Left lobe of liver (tissue), 2 donors: ENCODE data around the gene CTIF. TPM values are rescaled to one million over a fixed set of nuclear protein-coding genes. Genes with fewer than 3 reads are reported as not detected.

Experiments
- ATAC-seq: fragments of 200-7000 bp; cut with Tn5 transposase; one replicate; pipeline ENCODE4 v1.9.1; 2020; ENCODE audit warnings: mild to moderate bottlenecking, moderate library complexity
- DNase-seq: peaks from one replicate; pipeline ENCODE4 v3.0.0-alpha.2; 2020; ENCODE audit warnings: low spot score
- total RNA-seq: library from RNA; stranded (reverse); gene quantifications from one replicate; pipeline ENCODE4 v1.2.1, GENCODE V29; 2021
- donor health status: DM: no; HTN: no; CAD: no; lungs with moderate emphysema.
- donor health status: DM: no; HTN: yes; CAD: no.

Gene CTIF
- total RNA-seq, 1 donor from 2014 or later, result 74.4 TPM

DNA sequence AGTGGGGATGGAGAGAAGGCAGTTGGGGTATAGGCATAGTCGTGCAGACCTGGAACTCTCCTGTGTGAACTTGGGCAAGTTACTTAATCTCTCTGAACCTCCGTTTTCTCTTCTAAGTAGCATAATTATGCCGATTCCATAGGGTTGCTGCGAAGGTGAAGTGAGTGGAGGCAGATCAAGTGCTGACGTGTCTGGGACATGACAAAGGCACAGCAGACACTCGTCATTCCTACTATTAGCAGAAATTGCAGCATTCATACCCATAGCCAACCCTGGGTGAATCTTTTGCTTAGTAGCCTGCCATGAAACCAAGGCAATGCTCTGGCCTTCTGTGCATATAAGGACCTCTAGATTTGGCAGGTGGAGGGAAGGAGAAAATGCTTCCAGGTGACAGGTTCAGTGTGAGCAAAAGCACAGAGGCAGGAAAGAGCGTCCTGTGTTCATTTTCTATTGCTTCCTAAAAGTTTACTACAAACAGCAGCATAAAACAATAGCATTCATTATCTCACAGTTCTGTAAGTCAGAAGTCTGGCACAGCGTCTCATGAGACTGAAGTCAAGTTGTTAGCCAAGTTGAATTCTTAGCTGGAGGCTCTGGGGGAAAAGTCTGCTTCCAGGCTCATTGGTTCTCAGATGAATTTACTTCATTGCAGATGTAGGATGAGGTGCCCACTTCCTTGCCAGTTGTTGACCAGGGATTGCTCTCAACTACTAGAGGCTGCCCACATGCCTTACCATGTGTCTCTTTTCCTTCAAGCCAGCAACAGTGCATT, 77.8 kb downstream of the CTIF start:
- no peak for ATAC-seq
- DNase-seq, result no peak

DNA sequence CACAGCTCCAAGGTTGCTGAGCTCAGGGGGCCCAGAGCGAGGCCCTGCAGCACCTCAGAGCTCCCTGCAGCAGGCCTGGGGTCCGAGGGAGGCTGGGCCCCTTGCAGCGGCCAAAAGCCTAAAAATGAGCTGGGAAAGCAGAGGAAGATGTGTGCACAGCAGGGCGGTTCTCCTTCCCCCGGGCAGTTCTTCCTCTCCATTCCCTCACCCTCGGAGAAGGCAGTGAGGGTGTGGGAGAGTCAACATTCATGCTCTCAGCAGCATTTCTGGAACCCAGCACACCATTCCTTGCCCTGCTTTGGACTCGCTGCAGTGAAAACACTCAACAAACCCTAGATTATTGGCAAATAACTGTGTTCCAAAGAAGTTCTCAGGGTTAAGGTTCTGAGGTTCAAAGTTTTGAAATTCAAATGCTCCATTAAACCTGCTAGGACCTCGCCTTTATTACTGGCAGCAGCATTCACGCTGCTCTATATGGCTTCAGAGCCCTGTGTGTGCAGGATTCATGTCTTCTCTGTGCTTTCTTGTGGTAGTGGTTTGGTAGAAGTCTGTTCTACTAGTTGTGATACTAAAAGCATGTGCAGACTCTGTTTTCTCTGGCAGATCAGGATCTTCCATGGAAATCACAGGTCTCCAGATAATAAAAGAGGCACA, 79.1 kb downstream of the CTIF start:
- DNase-seq, result no peak
- ATAC-seq, result no peak

DNA sequence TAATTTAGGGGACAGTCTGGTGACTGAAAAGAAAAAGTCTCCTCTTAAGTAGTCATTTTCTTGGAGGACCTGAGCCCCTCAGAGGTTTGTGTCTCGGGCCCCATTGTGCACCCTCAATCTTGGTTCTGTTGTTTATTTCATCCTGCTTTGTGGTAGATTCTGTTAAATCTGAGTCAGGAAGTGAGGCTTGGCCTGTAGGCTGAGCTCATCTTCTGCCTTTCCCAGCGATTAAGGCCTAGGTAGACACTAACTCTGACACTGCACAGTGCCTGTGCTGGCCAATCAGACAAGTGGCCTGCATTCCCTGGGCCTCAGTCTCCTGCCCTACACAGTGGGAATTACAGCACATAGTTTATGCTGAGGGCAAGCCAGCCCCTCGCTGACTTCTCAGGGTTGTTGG, 80.2 kb downstream of the CTIF start:
- DNase-seq (no peak), ATAC-seq (no peak)

DNA sequence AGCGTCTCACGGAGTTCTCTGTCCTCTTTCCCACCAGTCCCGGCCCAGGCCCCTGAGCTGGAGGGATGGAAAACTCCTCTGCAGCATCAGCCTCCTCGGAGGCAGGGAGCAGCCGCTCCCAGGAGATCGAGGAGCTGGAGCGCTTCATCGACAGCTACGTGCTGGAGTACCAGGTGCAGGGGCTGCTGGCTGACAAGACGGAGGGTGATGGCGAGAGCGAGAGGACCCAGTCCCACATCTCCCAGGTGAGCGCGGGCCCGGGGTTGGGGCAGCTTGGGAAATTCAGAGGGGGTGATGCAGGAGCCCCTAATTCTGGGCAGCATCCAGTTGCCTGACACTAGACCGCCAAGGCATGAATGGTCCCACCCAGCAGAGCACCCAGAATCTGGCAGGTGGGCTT, 80.7 kb downstream of the CTIF start:
- no peak for DNase-seq
- ATAC-seq, result no peak

DNA sequence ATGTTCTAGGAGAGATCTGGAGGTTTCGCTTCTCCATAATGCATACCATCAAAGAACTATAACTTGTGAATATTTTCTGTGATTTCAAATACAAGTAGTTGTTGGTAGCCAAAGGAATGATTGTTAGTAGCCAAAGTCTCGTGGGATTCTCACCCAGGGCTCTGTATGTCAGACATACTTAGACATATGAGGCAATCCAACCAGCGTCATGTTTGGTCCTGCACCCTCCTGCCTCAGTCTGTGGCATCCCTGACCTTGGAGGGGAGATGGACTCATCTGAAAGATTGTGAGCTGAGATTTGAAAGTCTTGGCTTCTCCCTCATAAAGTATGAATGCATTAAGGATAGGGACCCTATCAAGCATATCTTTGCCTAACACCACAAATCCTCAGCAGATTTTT, 81.2 kb downstream of the CTIF start:
- no peak for ATAC-seq
- DNase-seq, result no peak

DNA sequence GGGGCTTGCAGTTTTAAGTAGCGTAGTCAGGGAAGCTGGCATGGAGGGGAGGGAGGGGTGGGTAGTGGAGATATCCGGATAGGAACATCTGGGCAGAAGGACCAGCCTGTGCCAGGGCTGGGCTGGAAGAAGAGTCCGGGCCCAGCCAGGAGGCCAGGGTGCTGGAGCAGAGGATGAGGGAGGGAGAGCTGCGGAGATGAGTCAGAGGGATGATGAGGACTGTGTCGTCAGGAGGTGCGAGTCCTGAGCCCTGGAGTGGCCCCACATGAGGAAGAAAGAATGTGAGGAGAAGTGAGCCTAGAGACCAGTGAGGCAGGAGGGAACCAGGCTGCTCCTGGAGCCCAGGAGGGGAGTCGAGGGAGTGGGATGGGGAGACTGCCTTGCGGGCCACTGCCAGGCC, 82.4 kb downstream of the CTIF start:
- no peak for DNase-seq
- no peak for ATAC-seq

DNA sequence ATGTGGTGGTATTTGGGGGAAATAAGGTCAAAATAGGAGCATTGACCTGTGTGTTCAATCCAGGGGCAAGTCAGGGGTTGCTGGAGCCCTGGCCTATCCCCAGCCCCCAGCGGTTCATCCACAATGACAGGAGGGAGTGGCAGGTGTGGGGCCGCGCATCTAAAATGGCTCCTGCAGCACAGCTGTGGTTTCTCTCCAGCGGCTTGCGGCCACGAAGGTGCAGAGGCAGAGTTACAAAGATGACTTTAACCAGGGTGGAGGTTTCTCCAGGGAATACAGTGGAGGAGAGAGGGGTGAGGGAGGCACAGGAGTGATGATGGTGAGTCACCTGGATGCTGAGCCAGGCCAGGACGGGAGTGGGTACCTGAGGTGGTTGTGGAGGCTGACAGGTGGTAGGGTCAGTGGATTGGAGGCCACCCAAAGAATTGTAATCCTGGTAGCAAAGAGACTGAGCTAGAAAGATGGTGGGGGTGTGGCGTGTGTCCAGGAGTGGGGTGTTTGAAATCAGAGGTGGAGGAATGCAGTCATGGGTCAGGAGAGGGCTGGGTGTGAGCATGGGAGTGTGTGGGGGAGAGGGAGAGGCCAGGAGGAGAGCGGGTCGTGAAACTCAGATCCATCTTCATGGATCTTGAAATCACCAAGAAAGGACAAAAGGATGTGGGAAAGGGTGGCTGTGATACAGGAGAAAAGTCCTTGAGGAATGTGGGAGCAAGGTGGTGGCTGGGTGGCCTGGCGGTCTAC, 83.2 kb downstream of the CTIF start:
- no peak for ATAC-seq
- no peak for DNase-seq

DNA sequence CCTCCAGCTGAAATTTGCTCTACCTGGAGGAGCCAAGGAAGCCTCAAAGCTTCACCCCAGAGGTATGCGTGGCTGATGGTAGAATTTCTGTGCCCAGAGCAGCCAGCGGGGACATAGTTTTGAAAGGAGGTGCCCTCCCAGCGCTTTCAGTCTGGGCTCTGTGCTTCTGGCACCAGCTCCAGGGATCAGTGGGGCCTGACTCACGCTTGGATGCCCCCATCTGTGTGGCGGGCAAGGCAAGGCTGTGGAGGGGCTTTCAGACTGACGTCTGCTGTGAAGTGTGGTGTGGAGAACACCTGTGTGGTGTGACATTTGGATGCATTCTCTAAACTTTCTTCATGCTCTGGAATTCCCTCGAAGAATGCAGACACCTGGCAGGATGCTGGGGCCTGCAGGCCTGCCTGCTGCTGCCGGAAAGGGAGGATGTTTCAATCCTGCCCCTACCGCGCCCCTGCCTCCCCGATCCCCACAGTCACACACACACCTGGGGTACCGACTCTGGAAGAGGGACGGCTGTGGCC, 84.1 kb downstream of the CTIF start:
- ATAC-seq, result no peak

DNA sequence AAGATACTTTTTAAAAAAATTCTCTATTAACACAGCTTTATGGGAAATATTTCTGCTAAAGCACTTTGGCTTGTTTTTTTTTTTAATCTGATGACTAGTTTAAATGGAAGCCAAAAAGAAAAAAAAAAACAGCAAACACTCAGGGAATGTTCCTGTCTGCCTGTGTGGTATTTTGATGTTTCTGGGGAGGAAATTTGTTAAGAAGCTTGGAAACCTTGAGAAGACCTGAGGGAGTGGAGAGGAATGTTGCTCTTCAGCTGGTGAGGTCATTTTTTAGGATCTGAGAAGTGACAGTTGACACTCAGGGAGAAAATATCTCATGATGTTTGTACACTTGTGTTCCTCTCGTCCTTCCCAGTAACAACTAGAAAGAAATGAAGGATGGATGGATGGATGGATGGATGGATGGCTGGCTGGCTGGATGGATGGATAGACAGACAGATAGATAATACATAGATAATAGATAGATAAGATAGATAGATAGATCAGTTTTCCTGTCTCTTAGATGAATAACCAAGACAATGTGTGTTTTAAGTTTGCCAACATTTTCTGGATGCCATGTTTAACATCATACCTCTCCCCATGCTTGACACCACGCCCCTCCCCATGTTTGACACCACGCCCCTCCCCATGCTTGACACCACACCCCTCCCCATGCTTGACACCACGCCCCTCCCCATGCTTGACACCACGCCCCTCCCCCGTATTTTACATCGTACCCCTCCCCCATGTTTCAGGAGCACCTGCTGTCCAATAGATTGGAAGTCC, 84.8 kb downstream of the CTIF start:
- DNase-seq (no peak), ATAC-seq (no peak)

More for the DNA sequence above, 84.1 kb downstream of the CTIF start:
- no peak for DNase-seq

DNA sequence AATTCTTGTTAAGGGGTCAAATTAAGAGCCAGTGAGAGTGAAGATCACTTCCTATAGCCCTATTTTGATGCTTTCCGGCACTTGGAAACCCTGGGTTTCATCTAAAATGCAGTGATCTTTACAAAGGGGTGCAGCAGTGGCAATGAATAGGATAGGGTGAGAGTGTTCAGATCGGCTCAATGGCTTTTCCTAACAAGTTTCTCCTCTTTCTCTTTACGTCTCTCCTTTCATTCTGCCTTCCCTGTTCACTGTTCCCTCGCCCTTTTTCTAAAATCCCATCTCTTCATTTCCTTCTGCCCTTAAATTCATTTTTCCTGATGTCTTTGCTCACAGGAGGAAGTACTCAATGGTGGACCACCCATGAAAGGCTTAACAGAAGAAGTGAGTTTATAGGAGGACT, 86.0 kb downstream of the CTIF start:
- ATAC-seq (no peak), DNase-seq (no peak)

DNA sequence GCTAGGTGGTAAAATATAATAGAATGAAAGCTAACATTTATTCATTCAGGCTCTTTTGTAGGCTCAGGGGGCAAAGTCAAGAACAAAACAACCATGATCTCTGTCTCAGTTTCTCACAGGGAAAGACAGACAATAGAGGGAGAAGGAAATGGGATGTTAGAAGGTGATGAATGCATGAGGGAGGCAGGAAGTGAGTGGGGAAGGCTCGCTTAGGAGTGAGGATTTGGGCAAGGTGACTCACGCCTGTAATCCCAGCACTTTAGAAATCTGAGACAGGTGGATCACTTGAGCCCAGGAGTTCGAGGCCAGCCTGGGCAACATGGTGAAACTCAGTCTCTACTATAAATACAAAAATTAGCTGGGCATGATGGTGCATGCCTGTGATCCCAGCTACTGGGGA, 88.4 kb downstream of the CTIF start:
- DNase-seq (no peak), ATAC-seq (no peak)

DNA sequence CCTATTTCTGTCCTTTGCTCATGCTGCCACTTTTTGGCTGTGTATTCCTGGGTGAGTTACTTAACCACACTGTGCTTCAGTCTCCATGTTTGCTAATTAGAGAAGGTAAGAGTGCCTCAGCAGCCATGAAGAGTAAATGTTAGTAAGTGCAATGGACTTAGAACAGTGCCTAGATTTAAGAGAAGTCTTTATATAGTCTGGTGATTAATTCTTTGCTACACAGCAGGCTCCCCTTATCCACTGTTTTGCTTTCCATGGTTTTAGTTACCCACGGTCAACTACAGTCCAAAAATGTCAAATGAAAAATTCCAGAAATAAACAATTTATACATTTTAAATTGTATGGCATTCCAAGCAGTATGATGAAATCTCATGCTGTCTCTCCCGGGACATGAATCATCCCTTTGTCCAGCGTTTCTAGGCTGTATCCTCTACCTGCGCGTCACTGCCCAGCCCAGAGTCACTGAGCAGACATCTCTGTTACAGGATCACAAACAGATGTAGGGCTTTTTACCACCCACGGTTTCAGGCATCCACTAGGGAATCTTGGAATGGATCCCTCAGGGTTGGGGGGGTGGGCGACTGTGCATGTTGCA, 91.0 kb downstream of the CTIF start:
- no peak for ATAC-seq
- DNase-seq, result peak; percentile 39

DNA sequence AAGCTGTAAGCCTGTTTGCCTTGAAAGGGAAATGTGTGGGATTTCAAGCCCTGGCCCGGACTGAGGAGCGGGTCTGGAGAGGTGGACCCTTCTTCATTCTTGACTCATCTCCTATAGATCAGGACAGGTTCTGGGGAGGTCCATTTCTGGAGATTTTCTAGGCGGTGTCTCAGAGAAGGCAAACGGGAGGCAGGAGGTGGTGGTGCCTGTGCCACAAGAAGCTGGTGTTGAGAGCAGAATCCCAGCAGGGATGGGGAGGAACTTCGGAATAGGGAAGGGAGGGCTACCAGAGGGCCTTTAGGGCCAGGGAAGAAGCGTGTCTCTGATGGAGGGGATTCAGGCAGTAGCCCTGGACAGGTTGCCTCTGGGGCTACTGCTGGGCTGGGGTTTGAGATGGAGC, 93.0 kb downstream of the CTIF start:
- DNase-seq (no peak), ATAC-seq (no peak)

DNA sequence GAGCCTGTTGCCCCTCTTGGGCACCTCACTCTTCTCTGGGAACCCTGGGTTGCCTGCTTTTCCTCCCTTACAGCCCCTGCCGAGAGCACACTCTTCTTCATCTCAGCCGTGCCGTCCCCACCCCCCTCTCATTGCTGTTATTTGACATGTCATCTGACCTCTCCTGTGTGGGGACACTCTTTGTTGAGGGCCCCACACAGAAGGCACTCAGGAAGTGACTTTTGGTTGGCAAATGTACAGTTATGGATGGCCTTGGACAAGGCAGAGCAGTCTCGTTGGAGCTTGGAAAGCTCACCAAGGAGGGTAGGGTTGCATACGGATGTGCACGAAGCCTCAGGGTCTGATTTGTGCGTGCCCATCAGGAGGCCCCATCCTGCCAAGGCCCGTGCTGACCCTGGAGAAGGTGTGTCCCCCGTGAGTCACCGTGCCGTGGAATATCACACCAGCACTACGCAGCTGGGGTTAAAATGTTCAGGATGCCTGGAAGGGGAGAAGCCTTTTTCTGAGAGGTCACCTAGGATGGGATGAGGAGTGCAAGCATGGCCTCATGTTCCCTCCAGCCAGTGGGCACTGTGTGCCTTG, 93.9 kb downstream of the CTIF start:
- DNase-seq (peak; percentile 28), ATAC-seq (no peak)

DNA sequence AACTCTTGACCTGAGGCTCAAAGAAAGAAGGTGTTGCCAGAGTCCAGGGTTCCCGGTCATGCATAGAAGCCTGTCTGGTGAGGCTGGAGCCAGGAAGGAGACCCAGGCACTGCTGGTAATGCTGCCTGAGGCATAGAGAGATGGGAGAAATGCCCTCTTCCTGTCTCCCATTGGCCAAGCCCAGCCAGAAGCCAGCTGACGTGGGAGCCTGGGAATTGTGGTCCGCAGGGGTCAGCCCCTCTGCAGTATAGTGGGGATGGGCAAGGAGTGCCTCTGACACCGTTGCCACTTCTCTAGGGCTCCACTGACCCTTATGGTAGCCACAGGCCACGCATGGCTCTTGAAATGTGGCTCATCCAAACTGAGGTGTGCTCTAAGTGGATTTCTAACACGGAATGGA, 95.7 kb downstream of the CTIF start:
- peak; percentile 2 for ATAC-seq
- no peak for DNase-seq

DNA sequence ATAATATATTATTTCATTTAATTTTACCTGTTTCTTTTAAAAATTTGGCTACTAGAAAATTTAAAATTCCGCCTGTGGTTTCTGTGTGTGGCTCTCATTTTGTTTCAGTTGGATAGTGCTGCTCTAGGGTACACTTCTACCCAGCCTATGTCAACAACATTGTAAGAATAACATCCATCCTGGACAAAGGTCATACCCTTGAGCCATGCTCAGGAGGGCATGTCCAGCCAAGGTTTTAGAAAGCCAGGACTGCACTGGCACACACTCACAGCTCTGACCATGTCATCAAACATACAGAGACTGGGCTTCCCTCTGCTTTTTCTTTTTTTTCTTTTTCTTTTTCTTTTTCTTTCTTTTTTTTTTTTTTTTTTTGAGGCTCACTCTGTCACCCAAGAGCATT, 96.1 kb downstream of the CTIF start:
- ATAC-seq (peak; percentile 91), DNase-seq (peak; percentile 78)

DNA sequence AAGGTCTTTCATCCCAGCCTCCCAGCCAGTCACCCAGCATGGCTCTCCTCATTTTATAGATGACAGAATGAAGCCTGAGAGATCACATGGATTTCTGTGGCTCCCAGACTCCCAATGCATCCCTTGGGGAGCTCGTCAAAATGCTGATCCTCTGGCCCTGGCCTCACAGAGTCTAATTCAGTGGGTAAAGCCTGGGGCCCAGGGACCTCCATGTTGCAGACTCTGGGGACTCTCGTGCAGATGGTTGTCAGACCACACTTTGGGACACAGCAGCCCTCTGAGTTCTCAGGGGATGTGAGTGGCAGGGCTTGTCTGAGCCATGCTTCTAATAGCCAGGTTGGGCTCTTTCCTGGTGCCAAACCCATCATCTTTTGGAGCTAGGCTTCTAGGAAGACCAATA, 97.0 kb downstream of the CTIF start:
- ATAC-seq (no peak), DNase-seq (no peak)

DNA sequence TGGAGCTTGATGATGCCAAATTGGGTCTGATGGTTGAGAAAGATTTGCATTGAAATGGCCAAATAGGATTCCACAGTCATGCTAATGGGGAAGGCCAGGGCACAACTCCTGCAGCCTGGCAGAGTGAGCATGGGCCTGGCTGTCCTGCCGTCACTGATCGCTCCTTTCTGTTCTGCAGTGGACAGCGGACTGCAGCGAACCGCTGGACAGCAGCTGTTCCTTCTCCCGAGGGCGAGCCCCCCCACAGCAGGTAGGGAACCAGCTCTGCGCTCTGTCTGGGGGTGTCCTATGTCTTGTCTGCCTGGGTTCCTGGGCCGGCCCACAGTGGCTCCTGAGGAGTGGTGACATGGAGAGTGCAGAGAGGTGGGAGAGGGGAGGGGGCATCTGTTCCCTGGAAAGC, 97.6 kb downstream of the CTIF start:
- ATAC-seq, result no peak
- DNase-seq, result no peak

DNA sequence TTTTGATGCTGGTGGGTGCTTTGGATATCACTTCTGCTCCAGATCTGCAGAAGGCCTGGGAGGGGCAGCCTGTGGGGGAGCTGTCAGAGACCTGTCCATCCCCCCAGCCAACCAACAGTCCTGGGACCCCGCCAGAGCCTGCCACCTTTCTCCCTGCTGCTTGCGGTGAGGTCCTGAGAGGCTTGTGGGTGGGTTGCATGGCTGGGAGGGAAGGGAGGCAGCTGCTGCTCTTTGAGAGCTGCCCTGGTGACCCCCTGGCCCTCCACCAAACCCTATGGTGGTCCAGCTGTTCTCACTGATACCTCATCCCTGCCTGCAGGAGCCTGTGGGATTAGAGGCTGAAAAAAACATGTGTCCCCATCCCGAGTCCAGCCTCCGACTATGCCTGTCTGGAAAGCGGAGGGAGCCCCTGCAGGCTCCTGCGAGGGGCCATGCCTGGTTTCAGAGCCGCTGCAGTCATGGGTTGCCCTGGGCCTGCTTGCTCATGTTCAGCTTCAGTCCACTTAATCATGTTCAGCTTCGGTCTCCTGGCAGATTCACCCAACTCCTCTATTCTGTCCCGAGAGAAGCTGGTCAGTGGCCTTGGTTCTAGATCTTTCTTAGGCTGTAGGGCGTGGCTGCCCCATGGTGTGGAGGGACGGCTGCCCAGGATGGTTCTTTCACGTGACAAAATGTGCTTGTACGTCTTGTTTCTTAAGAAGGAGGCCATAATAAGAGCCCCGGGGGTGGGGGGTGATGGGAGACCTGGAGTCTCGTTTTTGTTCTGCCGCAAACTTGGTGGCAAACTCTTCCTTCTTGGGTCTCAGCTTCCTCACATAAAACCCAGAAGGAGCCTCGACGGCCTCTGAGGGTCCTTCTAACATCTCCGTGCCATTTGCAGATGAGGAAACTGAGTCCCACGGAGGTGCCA, 98.5 kb downstream of the CTIF start:
- no peak for ATAC-seq
- no peak for DNase-seq
